HCT116 (cell line): ENCODE measurements around the gene PPT2. TPM values are rescaled to one million over a fixed set of nuclear protein-coding genes. Genes with fewer than 3 reads are reported as not detected.

Experiments used
- ATAC-seq: fragments of 200-7000 bp; cut with Tn5 transposase; 2 replicates; pipeline ENCODE4 v1.9.1; 2020; ENCODE audit warnings: mild to moderate bottlenecking, moderate library complexity
- BruUV-seq: library from RNA; stranded (reverse); fragments of 400-500 nt; replicated peaks from 2 replicates; lab custom pipeline; 2021; lab: Mats Ljungman, UMichigan
- CTCF ChIA-PET: fragments of 300-600 bp; sonication (Branson Sonifier 250); formaldehyde crosslinking; loops from one replicate; lab custom pipeline; 2021; ENCODE audit warnings: antibody characterized with exemption; lab: Charles Lee
- POLR2A ChIA-PET: fragments of 300-600, 350-600 bp; sonication (Branson Sonifier 250); formaldehyde crosslinking; loops from one replicate; lab custom pipeline; 2021; ENCODE audit warnings: antibody characterized with exemption; lab: Charles Lee
- RAD21 ChIA-PET, 2 experiments: fragments of 300-600 bp; sonication (Branson Sonifier 250); formaldehyde crosslinking; loops; one replicate each; lab custom pipeline; 2023; ENCODE audit warnings: low total read pairs in 2 of 2; ENCODE audit not compliant: uncharacterized antibody in 2 of 2, unreplicated experiment in 2 of 2, low non-redundant PET in 1 of 2; lab: Charles Lee
- DNase-seq: peaks from one replicate; pipeline ENCODE4 v3.0.0-alpha.2; 2010; ENCODE audit warnings: low read depth, low spot score
- H2AFZ ChIP-seq: fragments of 200-600 bp; shearing (Covaris generic), sonication (generic); 2 replicates; pipeline ENCODE4 v1.6.1; 2017; ENCODE audit warnings: low read depth, mixed run types, mixed read lengths, antibody characterized with exemption, low read length; ENCODE audit not compliant: poor library complexity, severe bottlenecking
- H3K27ac ChIP-seq: 2 replicates; pipeline ENCODE4 v1.5.1; 2012; ENCODE audit warnings: low read depth, low read length
- H3K27me3 ChIP-seq: fragments of 200-600 bp; sonication (generic); 2 replicates; pipeline ENCODE4 v1.6.1; 2016; ENCODE audit warnings: mixed run types, low read length, mixed read lengths; ENCODE audit not compliant: insufficient read depth
- H3K36me3 ChIP-seq, 2 experiments: fragments of 200-500 bp in 1 of 2; fragments of 200-600 bp in 1 of 2; sonication (Bioruptor generic) in 1 of 2; sonication (generic) in 1 of 2; 2 replicates each; pipeline versions ENCODE4 v1.5.1 to v1.6.1; 2014 to 2016; ENCODE audit warnings: low read length in 2 of 2, inconsistent platforms in 1 of 2, mixed read lengths in 1 of 2, mixed run types in 1 of 2; ENCODE audit not compliant: insufficient read depth in 2 of 2, control insufficient read depth in 1 of 2
- H3K4me1 ChIP-seq, 2 experiments: fragments of 200-600 bp in 1 of 2; sonication (generic) in 1 of 2; 2 replicates each; pipeline versions ENCODE4 v1.5.1 to v1.6.1; 2012 to 2017; ENCODE audit warnings: low read length in 2 of 2, inconsistent platforms in 1 of 2, mild to moderate bottlenecking in 1 of 2, mixed read lengths in 1 of 2, mixed run types in 1 of 2, moderate library complexity in 1 of 2; ENCODE audit not compliant: insufficient read depth in 2 of 2, control insufficient read depth in 1 of 2
- H3K4me2 ChIP-seq: fragments of 200-600 bp; sonication (generic); 2 replicates; pipeline ENCODE4 v1.6.1; 2017; ENCODE audit warnings: mixed run types, low read length, mixed read lengths
- H3K4me3 ChIP-seq, 2 experiments: fragments of 200-600 bp in 1 of 2; sonication (generic) in 1 of 2; replicated peaks in 1 of 2; 2 replicates each; pipeline ENCODE4 v1.5.1; 2011 to 2016; ENCODE audit warnings: low read length in 2 of 2, control low read depth in 1 of 2, low read depth in 1 of 2, mild to moderate bottlenecking in 1 of 2, mixed read lengths in 1 of 2, mixed run types in 1 of 2
- H3K79me2 ChIP-seq: fragments of 200-600 bp; sonication (generic); 2 replicates; pipeline ENCODE4 v1.6.1; 2017; ENCODE audit warnings: mild to moderate bottlenecking, mixed run types, low read length, moderate library complexity, mixed read lengths; ENCODE audit not compliant: insufficient read depth
- H3K9ac ChIP-seq: fragments of 200-600 bp; sonication (generic); 2 replicates; pipeline ENCODE4 v1.6.1; 2016; ENCODE audit warnings: low read length, mixed read lengths
- H3K9me2 ChIP-seq: fragments of 200-600 bp; sonication (generic), shearing (Covaris generic); 2 replicates; pipeline ENCODE4 v1.6.1; 2017; ENCODE audit warnings: mixed run types, mild to moderate bottlenecking, moderate library complexity; ENCODE audit not compliant: insufficient read depth
- H3K9me3 ChIP-seq, 2 experiments: fragments of 200-500 bp in 1 of 2; fragments of 200-600 bp in 1 of 2; sonication (Bioruptor generic) in 1 of 2; sonication (generic) in 1 of 2; 2 replicates each; pipeline ENCODE4 v1.6.1; 2014 to 2017; ENCODE audit warnings: low read length in 2 of 2, mixed read lengths in 2 of 2, inconsistent platforms in 1 of 2, low read depth in 1 of 2, mild to moderate bottlenecking in 1 of 2, mixed run types in 1 of 2, moderate library complexity in 1 of 2; ENCODE audit not compliant: control insufficient read depth in 1 of 2, insufficient read depth in 1 of 2
- H4K20me1 ChIP-seq: fragments of 200-600 bp; sonication (generic), shearing (Covaris generic); 2 replicates; pipeline ENCODE4 v1.6.1; 2017; ENCODE audit warnings: mixed run types, mild to moderate bottlenecking, moderate library complexity; ENCODE audit not compliant: insufficient read depth
- CTCF ChIP-seq, 3 experiments: fragments of 200-600 bp in 1 of 3; sonication (generic) in 1 of 3; IDR thresholded peaks in 2 of 3; conservative IDR thresholded peaks in 1 of 3; 2 replicates each; pipeline ENCODE4 v1.5.1; 2012 to 2017; ENCODE audit warnings: low read depth in 2 of 3, low read length in 2 of 3, antibody characterized with exemption in 1 of 3, borderline replicate concordance in 1 of 3, control low read depth in 1 of 3, mild to moderate bottlenecking in 1 of 3, mixed read lengths in 1 of 3, mixed run types in 1 of 3, moderate library complexity in 1 of 3; ENCODE audit not compliant: insufficient read depth in 1 of 3
- EZH2phosphoT487 ChIP-seq: fragments of 200-600 bp; IDR thresholded peaks from 2 replicates; pipeline ENCODE4 v1.6.1; 2018; ENCODE audit warnings: antibody characterized with exemption, borderline replicate concordance
- REST ChIP-seq: IDR thresholded peaks from 2 replicates; pipeline ENCODE4 v1.6.1; 2012; ENCODE audit warnings: low read depth
- SP1 ChIP-seq: IDR thresholded peaks from 2 replicates; pipeline ENCODE4 v1.6.1; 2012; ENCODE audit warnings: low read depth
- YY1 ChIP-seq: IDR thresholded peaks from 2 replicates; pipeline ENCODE4 v1.6.1; 2011; ENCODE audit warnings: low read length, low read depth, moderate library complexity, mild to moderate bottlenecking; ENCODE audit not compliant: insufficient replicate concordance; ENCODE audit errors: extremely low read depth
- ZFX ChIP-seq: fragments of 450-650 bp; IDR thresholded peaks from 2 replicates; pipeline ENCODE4 v1.6.1; 2017
- ZNF274 ChIP-seq: fragments of 200-500 bp; sonication (Bioruptor generic); IDR thresholded peaks from 2 replicates; pipeline ENCODE4 v1.6.1; 2014; ENCODE audit warnings: mild to moderate bottlenecking, low read depth, low read length, inconsistent platforms
- intact Hi-C: fragments of 100-400 bp; cut with micrococcal nuclease; formaldehyde crosslinking; loops from 2 replicates; pipeline ENCODE4 v1.10.0; 2022
- total RNA-seq: library from RNA; stranded (reverse); gene quantifications from one replicate; pipeline ENCODE4 v1.2.1, GENCODE V29; 2021; ENCODE audit not compliant: unreplicated experiment

PPT2 gene
- total RNA-seq, 1 experiment from 2014 or later, result 21.0 TPM

DNA sequence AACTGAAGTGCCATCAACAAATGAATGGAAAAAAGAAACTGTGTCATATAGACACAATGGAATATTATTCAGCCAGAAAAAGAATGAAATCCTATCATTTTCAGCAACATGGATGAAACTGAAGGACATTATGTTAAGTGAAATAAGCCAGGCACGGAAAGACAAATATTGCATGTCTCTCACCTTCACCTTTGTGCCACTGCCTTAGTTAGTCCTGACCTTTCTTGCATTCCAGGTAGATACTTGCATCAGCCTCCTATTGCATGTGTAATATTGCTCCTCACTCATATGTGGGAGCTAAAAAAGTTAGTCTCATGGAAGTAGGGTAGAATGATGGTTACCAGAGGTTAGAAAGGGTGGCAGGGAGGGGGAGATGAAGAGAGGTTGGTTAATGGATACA lies 55.1 kb downstream of the PPT2 start:
- Histone ChIP-seq H3K27ac (no peak overlapping the region), H2AFZ (no peak overlapping the region), H3K27me3 (no peaks in the 10 kb centered on the region), H3K4me1 (no peaks in the 10 kb centered on the region), H3K9me2 (no peaks in the 10 kb centered on the region), H3K4me3 (no peak overlapping the region)
- CTCF ChIA-PET, result no interaction called here
- no peak for ATAC-seq
- RAD21 ChIA-PET, result no interaction called here
- no peak for DNase-seq
- TF ChIP-seq EZH2phosphoT487 (no peak), YY1 (no peak), SP1 (no peak), ZNF274 (no peak), REST (no peak), CTCF (IDR thresholded peaks at IDR 0.05 in 2 of 3, conservative IDR thresholded peaks at IDR 0.05 in 1 of 3; ENCODE audit: borderline replicate concordance in 1 of 3, insufficient read depth in 1 of 3, low read depth in 2 of 3, low read length in 2 of 3) (no peak), ZFX (no peak)
- TF ChIP-seq, all 23 proteins: peak for 0
- Histone ChIP-seq H3K36me3 (no peaks in the 10 kb centered on the region), H4K20me1 (no peaks in the 10 kb centered on the region), H3K4me2 (no peak overlapping the region), H3K9me3 (no peaks in the 10 kb centered on the region), H3K9ac (no peak overlapping the region), H3K79me2 (no peaks in the 10 kb centered on the region)
- BruUV-seq, result no TSS peak
- intact Hi-C loops, result no loop called here
- POLR2A ChIA-PET, result no interaction called here
